Motor neuron (in vitro differentiated cells): Measurements from ENCODE around the gene CD86. TPM values are rescaled to one million over a fixed set of nuclear protein-coding genes. Genes with fewer than 3 reads are reported as not detected.
A peak's percentile ranks its signal among the peaks of the same experiment; 100 is the strongest.
"Not testable (repeated sequence)": the region's sequence is repeated elsewhere in the genome, so short reads cannot be mapped to it uniquely, and the experiment has no call there.

Source experiments
- ATAC-seq, 8 experiments: fragments of 200-7000 bp; cut with Tn5 transposase; replicated peaks in 6 of 8; 2 replicates each; pipeline ENCODE4 v1.8.0; 2021; ENCODE audit warnings: mild to moderate bottlenecking in 8 of 8, moderate library complexity in 8 of 8
- H3K27ac ChIP-seq, 2 donors: fragments of 250-450 bp; sonication (Bioruptor Pico); 2 replicates each; pipeline ENCODE4 v1.9.0; 2021; ENCODE audit warnings: antibody characterized with exemption in 2 of 2, mild to moderate bottlenecking in 2 of 2, moderate library complexity in 1 of 2
- H3K4me1 ChIP-seq, 2 donors: fragments of 250-450 bp; sonication (Bioruptor Pico); replicated peaks in 1 of 2; 2 replicates each; pipeline ENCODE4 v1.6.1; 2021; ENCODE audit warnings: antibody characterized with exemption in 2 of 2, mild to moderate bottlenecking in 2 of 2, moderate library complexity in 1 of 2
- H3K4me3 ChIP-seq, 5 donors: fragments of 250-450 bp; sonication (Bioruptor Pico); 2 replicates each; pipeline ENCODE4 v1.9.0; 2021; ENCODE audit warnings: antibody characterized with exemption in 5 of 5, mild to moderate bottlenecking in 5 of 5, moderate library complexity in 4 of 5
- WGBS, 10 experiments: fragments of 450-650 bp; shearing (Covaris generic); methylation state at CpG; one replicate each; pipeline ENCODE4 v1.0.0; 2022; 5-methylcytosine and 5-hydroxymethylcytosine counted together
- in situ Hi-C, 9 experiments: fragments of 400-800 bp; cut with MboI; loops; one replicate each; pipeline ENCODE4 v1.15.0; 2021; ENCODE audit warnings: low sequenced_read_pairs in 9 of 9, low pct_unique_long_range_greater_than_20kb in 2 of 9; ENCODE audit not compliant: unreplicated experiment in 9 of 9
- total RNA-seq, 8 experiments: library from RNA; unstranded; fragments of 300-600 nt; gene quantifications; 2 replicates each; pipeline versions ENCODE4 v1.2.3 to v1.2.4, GENCODE V29; 2022

The CD86 gene
- total RNA-seq, 8 experiments from 2014 or later, result 0.17 to 0.91 (median 0.57) TPM; not detected in 4

GRCh38 chr3:122146466-122146865 lies 91.3 kb downstream of the CD86 start:
- Histone ChIP-seq H3K4me1 (no peaks in the 10 kb centered on the region), H3K27ac (no peak overlapping the region), H3K4me3 (no peak overlapping the region)
- in situ Hi-C loops, result no loop called here
- 14 to 100% (median 86%) methylated on average over 1 to 3 of the region's 3 CpGs; no CpG with 5 or more reads in 1 of the 10 experiments for WGBS, 10 experiments
- peak in 2 of 8 experiments; percentile 53 to 73 for ATAC-seq

GRCh38 chr3:122148941-122149627 lies 93.9 kb downstream of the CD86 start:
- peak in 1 of 8 experiments; percentile 13 for ATAC-seq
- 0 to 100% (median 63%) methylated on average over 1 to 2 of the region's 2 CpGs; no CpG with 5 or more reads in 1 of the 10 experiments for WGBS, 10 experiments
- Histone ChIP-seq H3K4me3 (no peak overlapping the region), H3K4me1 (no peaks in the 10 kb centered on the region), H3K27ac (no peak overlapping the region)
- in situ Hi-C loops, result no loop called here

GRCh38 chr3:122151480-122151879 lies 96.3 kb downstream of the CD86 start:
- peak in 3 of 8 experiments; percentile 24 to 52 (median 27) for ATAC-seq
- no peaks in the 10 kb centered on the region for H3K4me1 ChIP-seq
- 7 to 100% (median 52%) methylated on average over 1 to 2 of the region's 2 CpGs for WGBS, 10 experiments

GRCh38 chr3:122164983-122165382 lies 109.8 kb downstream of the CD86 start:
- H3K4me1 ChIP-seq, H3K27ac ChIP-seq, H3K4me3 ChIP-seq, ATAC-seq, in situ Hi-C loops: not testable (repeated sequence)
- WGBS, 10 experiments, result no CpG with 5 or more reads among the region's 31 CpGs

More at GRCh38 chr3:122151480-122151879, 96.3 kb downstream of the CD86 start:
- in situ Hi-C loops, result no loop called here
- H3K27ac ChIP-seq, result no peak overlapping the region
- no peak overlapping the region for H3K4me3 ChIP-seq

GRCh38 chr3:122167630-122168029 lies 112.5 kb downstream of the CD86 start:
- Histone ChIP-seq H3K4me3 (no peak overlapping the region), H3K4me1 (no peaks in the 10 kb centered on the region), H3K27ac (no peak overlapping the region)
- ATAC-seq, result no peak
- in situ Hi-C loops, result no loop called here

GRCh38 chr3:122168044-122168443 lies 112.9 kb downstream of the CD86 start:
- Histone ChIP-seq H3K4me3 (no peak overlapping the region), H3K4me1 (no peaks in the 10 kb centered on the region), H3K27ac (no peak overlapping the region)
- in situ Hi-C loops, result no loop called here
- whole genome bisulfite sequencing, 10 experiments, result 0 to 88% (median 63%) methylated on average over 1 to 3 of the region's 3 CpGs; no CpG with 5 or more reads in 6 of the 10 experiments
- ATAC-seq, result no peak

DNA sequence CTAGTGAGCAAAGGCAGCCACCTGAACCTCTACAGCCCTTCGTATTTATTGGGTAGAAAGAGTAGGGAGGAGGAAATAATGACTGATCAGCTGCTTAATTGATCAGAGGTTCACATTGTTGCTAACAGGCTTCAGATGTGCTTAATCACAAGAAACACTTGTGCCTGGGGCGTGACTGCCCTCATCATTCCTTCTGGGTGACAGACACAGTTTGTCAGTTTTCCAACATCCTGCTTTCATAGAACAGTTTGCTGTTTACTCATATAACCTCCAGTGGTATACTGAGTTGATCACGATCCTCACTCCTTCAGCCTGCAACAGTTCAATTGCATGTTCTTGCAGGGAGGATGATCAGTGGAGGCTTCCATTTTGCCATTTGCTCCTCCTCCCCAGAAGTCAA lies 114.7 kb downstream of the CD86 start:
- no peak overlapping the region for H3K4me3 ChIP-seq
- ATAC-seq, result no peak
- WGBS, 10 experiments, result 0 to 100% (median 71%) methylated on average over 1 to 3 of the region's 3 CpGs; no CpG with 5 or more reads in 1 of the 10 experiments
- H3K4me1 ChIP-seq, result no peaks in the 10 kb centered on the region
- H3K27ac ChIP-seq, result no peak overlapping the region
- in situ Hi-C loops, result no loop called here

Other genes starting within 250 kb of the CD86 start
- gene IQCB1, start 220.3 kb upstream of the CD86 start, total RNA-seq, result 10 to 100 TPM; 20.0 to 46.6 (median 36.4) TPM
- gene EAF2, start 220.2 kb upstream of the CD86 start, total RNA-seq, result 10 to 100 TPM in 3 of 8 experiments, 1 to 10 TPM in 5; 2.2 to 13.2 (median 6.5) TPM
- gene SLC15A2, start 161.0 kb upstream of the CD86 start, total RNA-seq, result 10 to 100 TPM in 2 of 8 experiments, 1 to 10 TPM in 4, under 1 TPM in 2; 0.81 to 52.3 (median 3.5) TPM
- under 1 TPM in 3 of 8 experiments, not detected in 5; 0.19 to 0.31 (median 0.21) TPM for gene ILDR1, start 33.1 kb upstream of the CD86 start, total RNA-seq
- 1 to 10 TPM in 1 of 8 experiments, under 1 TPM in 6, not detected in 1; 0.07 to 1.1 (median 0.22) TPM for gene CASR, start 128.3 kb downstream of the CD86 start, total RNA-seq